Measurements from ENCODE around the gene SHANK1. TPM values are rescaled to one million over a fixed set of nuclear protein-coding genes. Genes with fewer than 3 reads are reported as not detected.

Gene SHANK1
- total and polyA plus RNA-seq, 2 of the 4 experiments (the other 2 are of a cell fraction): 6.1 to 6.7 TPM

DNA sequence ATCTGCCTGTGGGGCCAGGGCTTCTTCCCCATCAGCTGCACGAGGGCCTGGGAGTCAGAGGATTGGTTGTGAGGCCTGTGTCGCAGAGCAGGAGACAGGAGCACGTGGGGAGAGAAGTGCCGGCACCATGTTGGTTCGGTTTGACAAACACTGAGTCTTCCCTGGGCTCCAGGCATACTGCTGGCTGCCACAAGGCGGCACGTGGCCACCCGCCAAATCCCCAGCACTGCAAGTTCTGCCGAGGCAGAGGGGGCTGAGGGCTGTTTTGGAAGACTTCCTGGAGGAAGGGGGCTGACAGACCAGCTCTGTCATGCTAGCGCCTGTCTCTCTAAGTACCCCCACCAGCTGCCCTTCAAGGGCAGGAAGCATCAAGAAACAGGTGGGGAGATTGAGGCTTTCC lies 9.5 kb downstream of the SHANK1 start:
- Histone ChIP-seq H3K18ac (ENCODE audit: low read depth, low read length) (no peak overlapping the region), H2BK5ac (ENCODE audit: low read depth, low read length, poor library complexity, severe bottlenecking) (no peak overlapping the region), H4K8ac (ENCODE audit: low read depth in 2 of 2, low read length in 2 of 2) (no peak overlapping the region), H3K4me2 (ENCODE audit: low read depth, low read length) (no peak overlapping the region), H3K23ac (ENCODE audit: low read depth, low read length) (no peak overlapping the region), H2AFZ (replicated peaks; ENCODE audit: low read length, poor library complexity) (no peak overlapping the region), H3K56ac (ENCODE audit: extremely low read depth, insufficient read depth, low read length) (no peak overlapping the region), H4K20me1 (ENCODE audit: insufficient read depth, low read length) (no peaks in the 10 kb centered on the region), H2BK15ac (ENCODE audit: low read depth, low read length) (no peak overlapping the region), H3K9ac (ENCODE audit: low read depth, low read length) (no peak overlapping the region), H2AK9ac (replicated peaks; ENCODE audit: low read depth, low read length, poor library complexity) (no peak overlapping the region), H2AK5ac (ENCODE audit: low read depth, low read length) (no peak overlapping the region), H3K36me3 (ENCODE audit: control insufficient read depth, insufficient read depth, low read length) (peaks cover 4% of the 10 kb centered on the region), H3K9me3 (ENCODE audit: control insufficient read depth, insufficient read depth, low read length) (no peaks in the 10 kb centered on the region), H3K4me1 (ENCODE audit: control insufficient read depth, insufficient read depth, low read length) (no peaks in the 10 kb centered on the region), H3K79me1 (ENCODE audit: low read depth in 1 of 2, low read length in 2 of 2) (no peaks in the 10 kb centered on the region), H3K14ac (replicated peaks; ENCODE audit: low read depth, low read length) (no peak overlapping the region), H4K5ac (ENCODE audit: low read depth, low read length) (no peak overlapping the region), H2BK120ac (ENCODE audit: low read depth, low read length) (no peak overlapping the region), H3K27me3 (ENCODE audit: control insufficient read depth, insufficient read depth, low read length) (no peaks in the 10 kb centered on the region), H3K27ac (ENCODE audit: insufficient read depth, low read length) (no peak overlapping the region), H3K4ac (ENCODE audit: low read depth, low read length) (no peak overlapping the region), H3K9me1 (ENCODE audit: insufficient read depth, low read length) (no peaks in the 10 kb centered on the region), H4K91ac (ENCODE audit: insufficient read depth, low read depth, low read length) (no peak overlapping the region), H3K4me3 (ENCODE audit: insufficient read depth, low read depth, low read length) (no peak overlapping the region), H2BK20ac (ENCODE audit: low read depth, low read length) (no peak overlapping the region)
- TF ChIP-seq MAZ (IDR thresholded peaks at IDR 0.05; ENCODE audit: borderline replicate concordance, low read depth, low read length): no peak
- TF ChIP-seq, protein P1, sequence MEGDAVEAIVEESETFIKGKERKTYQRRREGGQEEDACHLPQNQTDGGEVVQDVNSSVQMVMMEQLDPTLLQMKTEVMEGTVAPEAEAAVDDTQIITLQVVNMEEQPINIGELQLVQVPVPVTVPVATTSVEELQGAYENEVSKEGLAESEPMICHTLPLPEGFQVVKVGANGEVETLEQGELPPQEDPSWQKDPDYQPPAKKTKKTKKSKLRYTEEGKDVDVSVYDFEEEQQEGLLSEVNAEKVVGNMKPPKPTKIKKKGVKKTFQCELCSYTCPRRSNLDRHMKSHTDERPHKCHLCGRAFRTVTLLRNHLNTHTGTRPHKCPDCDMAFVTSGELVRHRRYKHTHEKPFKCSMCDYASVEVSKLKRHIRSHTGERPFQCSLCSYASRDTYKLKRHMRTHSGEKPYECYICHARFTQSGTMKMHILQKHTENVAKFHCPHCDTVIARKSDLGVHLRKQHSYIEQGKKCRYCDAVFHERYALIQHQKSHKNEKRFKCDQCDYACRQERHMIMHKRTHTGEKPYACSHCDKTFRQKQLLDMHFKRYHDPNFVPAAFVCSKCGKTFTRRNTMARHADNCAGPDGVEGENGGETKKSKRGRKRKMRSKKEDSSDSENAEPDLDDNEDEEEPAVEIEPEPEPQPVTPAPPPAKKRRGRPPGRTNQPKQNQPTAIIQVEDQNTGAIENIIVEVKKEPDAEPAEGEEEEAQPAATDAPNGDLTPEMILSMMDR (conservative IDR thresholded peaks at IDR 0.05; ENCODE audit: low read depth, low read length): peak; percentile 10; the same call in 1 of the 2 replicates
- TF ChIP-seq RAD21 (IDR thresholded peaks at IDR 0.05; ENCODE audit: low read length): no peak
- TF ChIP-seq SMC3 (IDR thresholded peaks at IDR 0.05; ENCODE audit: low read depth, low read length): no peak
- TF ChIP-seq BHLHE40 (IDR thresholded peaks at IDR 0.05; ENCODE audit: low read depth, low read length): no peak
- TF ChIP-seq MAFK (IDR thresholded peaks at IDR 0.05; ENCODE audit: low read depth, low read length): no peak
- TF ChIP-seq, protein P2, sequence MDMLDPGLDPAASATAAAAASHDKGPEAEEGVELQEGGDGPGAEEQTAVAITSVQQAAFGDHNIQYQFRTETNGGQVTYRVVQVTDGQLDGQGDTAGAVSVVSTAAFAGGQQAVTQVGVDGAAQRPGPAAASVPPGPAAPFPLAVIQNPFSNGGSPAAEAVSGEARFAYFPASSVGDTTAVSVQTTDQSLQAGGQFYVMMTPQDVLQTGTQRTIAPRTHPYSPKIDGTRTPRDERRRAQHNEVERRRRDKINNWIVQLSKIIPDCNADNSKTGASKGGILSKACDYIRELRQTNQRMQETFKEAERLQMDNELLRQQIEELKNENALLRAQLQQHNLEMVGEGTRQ (IDR thresholded peaks at IDR 0.05; ENCODE audit: low read depth, low read length): no peak
- dilution Hi-C loops (cut with HindIII; ENCODE audit: low sequenced_read_pairs, unreplicated experiment): no loop called here
- ATAC-seq (ENCODE audit: low read depth): no peak
- CTCF ChIA-PET: no interaction called here
- BruUV-seq (replicated peaks): no TSS peak
- DNase-seq: no peak
- intact Hi-C loops (cut with micrococcal nuclease): no loop called here
- in situ Hi-C loops (cut with MboI; ENCODE audit: low sequenced_read_pairs): no loop called here
- POLR2A ChIA-PET (ENCODE audit: unreplicated experiment): no interaction called here
- WGBS, 2 experiments (ENCODE audit: extremely low coverage in 2 of 2, insufficient read length in 1 of 2): 82% methylated on average over 4 of the region's 10 CpGs; no CpG with 5 or more reads in 1 of the 2 experiments
